Heart right ventricle (tissue), 16 donors: ENCODE measurements around the gene TUFT1. TPM values are rescaled to one million over a fixed set of nuclear protein-coding genes. Genes with fewer than 3 reads are reported as not detected.

ENCODE experiments used
- ATAC-seq, 8 donors: fragments of 200-7000 bp; cut with Tn5 transposase; one replicate each; pipeline ENCODE4 v1.9.1; 2020; ENCODE audit warnings: mild to moderate bottlenecking in 8 of 8, moderate library complexity in 8 of 8, moderate number of reproducible peaks in 1 of 8
- DNase-seq, 2 donors: peaks; one replicate each; pipeline ENCODE4 v3.0.0-alpha.2; 2020
- H3K27ac ChIP-seq, 10 donors: fragments of 200-600 bp; sonication (generic) in 2 of 10; one replicate each; pipeline versions ENCODE4 v1.5.0 to v1.8.0; 2020 to 2022; ENCODE audit warnings: mild to moderate bottlenecking in 3 of 10
- H3K27me3 ChIP-seq, 7 donors: fragments of 200-600 bp; one replicate each; pipeline ENCODE4 v1.8.0; 2021 to 2022; ENCODE audit warnings: mild to moderate bottlenecking in 2 of 7
- H3K36me3 ChIP-seq, 9 donors: fragments of 200-600 bp; sonication (generic) in 1 of 9; one replicate each; pipeline versions ENCODE4 v1.5.0 to v1.8.0; 2020 to 2022; ENCODE audit warnings: mild to moderate bottlenecking in 2 of 9
- H3K4me1 ChIP-seq, 9 donors: fragments of 200-600 bp; sonication (generic) in 1 of 9; one replicate each; pipeline versions ENCODE4 v1.5.0 to v1.8.0; 2020 to 2022; ENCODE audit warnings: mild to moderate bottlenecking in 4 of 9
- H3K4me3 ChIP-seq, 10 donors: fragments of 200-600 bp; sonication (generic) in 2 of 10; one replicate each; pipeline versions ENCODE4 v1.5.0 to v1.8.0; 2020 to 2022; ENCODE audit warnings: mild to moderate bottlenecking in 7 of 10, moderate library complexity in 2 of 10
- H3K9me3 ChIP-seq, 11 donors: fragments of 200-600 bp in 10 of 11; sonication (generic) in 2 of 11; one replicate each; pipeline versions ENCODE4 v1.5.0 to v1.8.0; 2013 to 2022; ENCODE audit warnings: mild to moderate bottlenecking in 2 of 11, control low read depth in 1 of 11, moderate library complexity in 1 of 11
- CTCF ChIP-seq, 9 donors: fragments of 200-600 bp; sonication (generic) in 2 of 9; IDR thresholded peaks; one replicate each; pipeline versions ENCODE4 v1.5.0 to v1.8.0; 2021 to 2022; ENCODE audit warnings: antibody characterized with exemption in 9 of 9, mild to moderate bottlenecking in 5 of 9, moderate library complexity in 1 of 9
- WGBS, 2 donors: extraction: QIAGEN DNeasy Blood & Tissue Kit; methylation state at CpG; one replicate each; pipeline ENCODE4 v1.1.7; 2013; ENCODE audit warnings: inconsistent platforms in 1 of 2; 5-methylcytosine and 5-hydroxymethylcytosine counted together
- intact Hi-C, 10 donors: fragments of 100-400 bp; cut with DNase I; formaldehyde crosslinking; loops; one replicate each; pipeline versions ENCODE4 v1.11.1 to v1.14.2; 2022
- polyA plus RNA-seq, 2 donors: library from polyadenylated mRNA; stranded (reverse); fragments of 200-250 nt; gene quantifications; one replicate each; pipeline ENCODE4 v1.2.3, GENCODE V29; 2013
- total RNA-seq, 10 donors: library from RNA; stranded (reverse); fragmentation: NEBNext Ultra II Directional in 3 of 10; extraction: Animal tissue kit (Norgen Biotek cat#: 25700) in 3 of 10; gene quantifications; one replicate each; pipeline versions ENCODE4 v1.2.1 to v1.2.4, GENCODE V29; 2021 to 2023
- donor health status: Arrhythmogenic right ventricular cardiomyopathy.
- donor health status: ischemic (EF 13 %, LVEDD 7.1; RV severe dilation, severe dysfunction).
- donor health status: healthy with polysubstance abuse.
- donor health status: DM: no; HTN: yes; CAD: no.
- donor health status: DM: no; HTN: no; CAD: no.
- donor health status: ischemic (EF 25% LVEDD 6.9; RV normal size, moderate dysfunction).
- donor health status: ischemic (EF 25% LVEDD 5.7; RV mildly dilated, moderate dysfunction).
- donor health status: healthy.
- donor health status: DM: yes; HTN: yes; CAD: no.
- donor health status: Ischemic cardiomyopathy.
- donor health status: ischemic (EF 35%, LVEDD 5.7; RV mildly dilated, moderate dysfunction).
- donor health status: nonischemic (EF 11% LVEDD 7.7; RV severe dilation, severe dysfunction).
- donor health status: DM: yes; HTN: yes; CAD: no.
- donor health status: PGD.
- donor health status: ischemic (EF 29% LVEDD 5.4; RV normal size, mild dysfunction).
- donor health status: nonischemic (EF 23%, LVEDD 6.1; RV moderate dilation, normal function).

The TUFT1 gene
- total and polyA plus RNA-seq, 12 donors = 2.6 to 13.0 (median 4.7) TPM

DNA sequence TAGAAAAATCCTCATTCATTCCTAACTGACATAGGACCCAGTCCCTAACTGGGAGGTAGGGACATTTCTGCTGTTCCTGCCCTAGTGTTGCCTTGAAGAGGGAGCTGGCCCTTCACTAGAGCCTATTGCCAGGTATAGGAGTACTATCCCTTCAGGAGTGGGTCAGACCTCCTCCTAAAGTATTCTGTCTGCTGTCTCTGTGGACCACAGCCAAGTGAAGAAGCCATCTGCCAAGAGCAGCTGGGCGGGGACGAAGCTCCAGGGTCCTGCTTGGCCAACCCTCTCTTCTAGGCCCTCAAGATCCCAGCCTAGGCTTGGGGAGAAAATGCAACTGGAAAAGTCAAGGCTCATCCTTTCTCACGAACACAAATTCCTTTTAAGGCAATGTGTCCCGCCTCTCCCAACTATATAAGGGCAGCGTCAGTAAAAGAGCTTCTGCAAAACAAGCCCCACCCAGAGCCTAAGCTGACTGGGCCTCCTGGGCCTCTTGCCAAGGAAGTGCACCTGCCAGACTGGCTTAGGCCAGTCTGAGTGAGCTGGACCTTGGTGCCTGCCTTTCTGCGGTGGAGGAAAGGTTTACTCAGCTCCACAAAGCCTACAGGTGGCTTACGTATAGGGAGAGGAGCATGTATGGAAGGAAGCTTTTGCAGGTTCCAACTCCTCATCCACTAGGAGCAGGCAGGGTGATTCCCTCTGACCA lies 638 bp upstream of the TUFT1 start:
- Histone ChIP-seq H3K36me3 (no peaks in the 10 kb centered on the region), H3K27me3 (peaks cover 0 to 11% (median 0%) of the 10 kb centered on the region in 7 donors), H3K27ac (peak overlapping the region in 6 of 10 donors; percentile 19 to 79 (median 59)), H3K4me1 (peaks cover 0 to 24% (median 12%) of the 10 kb centered on the region in 9 donors), H3K4me3 (peak overlapping the region in 9 of 10 donors; percentile 48 to 86 (median 70)), H3K9me3 (no peaks in the 10 kb centered on the region)
- 20 to 26% methylated on average over 7 of the region's 7 CpGs for WGBS, 2 donors
- intact Hi-C loops = loop anchor here in 8 of 10 donors (5.0 to 10.0 kb wide), 9 partner anchors 55 to 295 kb away; partner anchors contain the start of genes C2CD4D (in 2 of the 8) and RORC (in 2 of the 8)
- TF ChIP-seq CTCF (IDR thresholded peaks at IDR 0.05) = no peak
- peak; percentile 63 to 72 for DNase-seq
- ATAC-seq = peak; percentile 31 to 84 (median 74)

DNA sequence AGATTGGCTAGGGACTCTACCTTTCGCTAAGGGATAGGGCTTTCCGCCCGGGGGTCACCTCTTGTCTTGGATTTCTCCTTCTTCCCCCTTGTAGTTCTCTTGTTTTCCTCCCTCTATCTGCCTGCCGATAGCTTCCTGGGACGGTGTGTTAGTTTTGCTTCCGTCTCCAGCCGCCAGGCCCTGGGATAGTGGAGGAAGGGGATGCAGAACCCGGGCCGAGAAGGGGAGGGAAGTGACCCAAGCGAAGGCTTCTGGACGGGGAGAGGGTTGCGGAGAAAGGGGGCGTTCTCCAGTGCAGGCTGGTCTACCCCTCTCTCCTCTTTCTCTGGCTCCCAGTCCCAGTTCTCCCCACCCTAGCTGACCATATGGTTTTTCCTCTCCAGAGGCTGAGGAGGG lies 871 bp downstream of the TUFT1 start:
- Histone ChIP-seq H3K4me1 (peaks cover 0 to 27% (median 12%) of the 10 kb centered on the region in 9 donors), H3K36me3 (no peaks in the 10 kb centered on the region), H3K27me3 (peaks cover 0 to 11% (median 0%) of the 10 kb centered on the region in 7 donors), H3K27ac (peak overlapping the region in 6 of 10 donors; percentile 46 to 79 (median 67)), H3K4me3 (peak overlapping the region; percentile 48 to 86 (median 70)), H3K9me3 (no peaks in the 10 kb centered on the region)
- intact Hi-C loops = loop anchor here in 2 of 10 donors (5.0 to 10.0 kb wide), 2 partner anchors 54 to 99 kb away; no protein-coding TSS in a partner anchor
- no peak for TF ChIP-seq CTCF (IDR thresholded peaks at IDR 0.05)
- ATAC-seq (peak in 3 of 8 donors; percentile 13 to 21 (median 15)), DNase-seq (no peak)
- 24 to 25% methylated on average over 13 of the region's 13 CpGs for WGBS, 2 donors

GRCh38 chr1:151541752-151542151 lies 1.6 kb downstream of the TUFT1 start:
- intact Hi-C loops = loop anchor here in 2 of 10 donors (5.0 to 10.0 kb wide), 2 partner anchors 53 to 99 kb away; no protein-coding TSS in a partner anchor
- peak overlapping the region in 1 of 10 donors; percentile 86 for H3K4me3 ChIP-seq
- no peak for DNase-seq

More at GRCh38 chr1:151541752-151542151, 1.6 kb downstream of the TUFT1 start:
- Histone ChIP-seq H3K9me3 (no peaks in the 10 kb centered on the region), H3K27ac (no peak overlapping the region), H3K4me1 (peaks cover 0 to 29% (median 12%) of the 10 kb centered on the region in 9 donors), H3K36me3 (no peaks in the 10 kb centered on the region), H3K27me3 (peaks cover 0 to 11% (median 0%) of the 10 kb centered on the region in 7 donors)
- WGBS, 2 donors = 86 to 95% methylated on average over 5 of the region's 5 CpGs
- ATAC-seq = no peak
- no peak for TF ChIP-seq CTCF (IDR thresholded peaks at IDR 0.05)
